Kidney (tissue), 14 donors: ENCODE data around the gene NT5C2. TPM values are rescaled to one million over a fixed set of nuclear protein-coding genes. Genes with fewer than 3 reads are reported as not detected.
"Not testable (repeated sequence)": the region's sequence is repeated elsewhere in the genome, so short reads cannot be mapped to it uniquely, and the experiment has no call there.

Experiments
- DNase-seq, 5 donors: peaks; one replicate each; pipeline ENCODE4 v3.0.0-alpha.2; 2013 to 2020
- FAIRE-seq: peaks from 2 replicates; lab custom pipeline; 2012; peaks lifted over from hg19 to GRCh38; lab: Jason Lieb, UNC
- H3K27ac ChIP-seq, 2 donors: one replicate each; pipeline ENCODE4 v1.7.0; 2013; ENCODE audit warnings: low read depth in 2 of 2, low read length in 2 of 2, inconsistent platforms in 1 of 2
- H3K27me3 ChIP-seq: one replicate; pipeline ENCODE4 v1.7.1; 2013; ENCODE audit warnings: low read length, inconsistent platforms; ENCODE audit not compliant: control insufficient read depth, insufficient read depth
- H3K36me3 ChIP-seq, 3 donors: one replicate each; pipeline versions ENCODE4 v1.7.0 to v1.7.1; 2013; ENCODE audit warnings: low read length in 3 of 3, control low read depth in 1 of 3, inconsistent platforms in 1 of 3; ENCODE audit not compliant: insufficient read depth in 3 of 3, control insufficient read depth in 2 of 3
- H3K4me1 ChIP-seq, 3 donors: one replicate each; pipeline versions ENCODE4 v1.7.0 to v1.7.1; 2013; ENCODE audit warnings: low read length in 3 of 3, inconsistent platforms in 1 of 3, low read depth in 1 of 3; ENCODE audit not compliant: control insufficient read depth in 2 of 3, insufficient read depth in 2 of 3
- H3K4me3 ChIP-seq, 3 donors: one replicate each; pipeline versions ENCODE4 v1.7.0 to v1.8.1; 2013; ENCODE audit warnings: low read length in 3 of 3, control low read depth in 1 of 3, inconsistent platforms in 1 of 3
- H3K9ac ChIP-seq, 3 donors: one replicate each; pipeline versions ENCODE4 v1.7.0 to v1.7.1; 2013; ENCODE audit warnings: low read length in 3 of 3, control low read depth in 1 of 3, inconsistent platforms in 1 of 3
- H3K9me3 ChIP-seq, 3 donors: one replicate each; pipeline versions ENCODE4 v1.7.0 to v1.7.1; 2013; ENCODE audit warnings: low read length in 3 of 3, control low read depth in 1 of 3, inconsistent platforms in 1 of 3; ENCODE audit not compliant: control insufficient read depth in 2 of 3, insufficient read depth in 1 of 3
- intact Hi-C: fragments of 100-400 bp; cut with DNase I; formaldehyde crosslinking; loops from one replicate; pipeline ENCODE4 v1.11.1; 2022
- polyA plus RNA-seq: library from polyadenylated mRNA; stranded (reverse); fragments of 350-450 nt; fragmentation: Illumina TruSeq; extraction: RNeasy Lipid Tissue Mini Kit (QIAGEN cat#74804); gene quantifications from one replicate; pipeline ENCODE4 v1.2.3, GENCODE V29; 2014; ENCODE audit warnings: low read depth, low replicate concordance; ENCODE audit not compliant: insufficient read depth
- total RNA-seq: library from RNA; stranded (reverse); fragmentation: NEBNext Ultra II Directional; extraction: Animal tissue kit (Norgen Biotek cat#: 25700); gene quantifications from one replicate; pipeline ENCODE4 v1.2.1, GENCODE V29; 2021
- TF ChIP-seq, protein P1 (sequence below): IDR thresholded peaks from 3 replicates; pipeline ENCODE4 v1.5.1; 2012; ENCODE audit warnings: mild to moderate bottlenecking, moderate library complexity, borderline replicate concordance; ENCODE audit not compliant: insufficient read depth; ENCODE audit errors: extremely low read depth
- donor health status: control.
- donor health status: control.
- donor health status: control.
- donor health status: control.
- donor health status: control.
- donor health status: DM: yes; HTN: yes; CAD: no.
- donor health status: Normal renal cell carcinoma (clear cell type).

Gene NT5C2
- total and polyA plus RNA-seq, 2 donors from 2014 or later, result 30.9 to 91.7 TPM

- DNase-seq (no peak), FAIRE-seq (no peak)
- H3K4me3 ChIP-seq, result no peak overlapping the region
- H3K9me3 ChIP-seq, result no peaks in the 10 kb centered on the region
- H3K9ac ChIP-seq, result no peak overlapping the region
- TF ChIP-seq, protein P1, sequence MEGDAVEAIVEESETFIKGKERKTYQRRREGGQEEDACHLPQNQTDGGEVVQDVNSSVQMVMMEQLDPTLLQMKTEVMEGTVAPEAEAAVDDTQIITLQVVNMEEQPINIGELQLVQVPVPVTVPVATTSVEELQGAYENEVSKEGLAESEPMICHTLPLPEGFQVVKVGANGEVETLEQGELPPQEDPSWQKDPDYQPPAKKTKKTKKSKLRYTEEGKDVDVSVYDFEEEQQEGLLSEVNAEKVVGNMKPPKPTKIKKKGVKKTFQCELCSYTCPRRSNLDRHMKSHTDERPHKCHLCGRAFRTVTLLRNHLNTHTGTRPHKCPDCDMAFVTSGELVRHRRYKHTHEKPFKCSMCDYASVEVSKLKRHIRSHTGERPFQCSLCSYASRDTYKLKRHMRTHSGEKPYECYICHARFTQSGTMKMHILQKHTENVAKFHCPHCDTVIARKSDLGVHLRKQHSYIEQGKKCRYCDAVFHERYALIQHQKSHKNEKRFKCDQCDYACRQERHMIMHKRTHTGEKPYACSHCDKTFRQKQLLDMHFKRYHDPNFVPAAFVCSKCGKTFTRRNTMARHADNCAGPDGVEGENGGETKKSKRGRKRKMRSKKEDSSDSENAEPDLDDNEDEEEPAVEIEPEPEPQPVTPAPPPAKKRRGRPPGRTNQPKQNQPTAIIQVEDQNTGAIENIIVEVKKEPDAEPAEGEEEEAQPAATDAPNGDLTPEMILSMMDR, result no peak
- H3K4me1 ChIP-seq, result peaks cover 0 to 12% (median 0%) of the 10 kb centered on the region in 3 donors
- no peaks in the 10 kb centered on the region for H3K27me3 ChIP-seq
- no peak overlapping the region for H3K27ac ChIP-seq
- H3K36me3 ChIP-seq, result peaks cover 0 to 8% (median 8%) of the 10 kb centered on the region in 3 donors
- intact Hi-C loops, result loop anchor here (5.0 kb wide), 1 partner anchor 150 kb away; the partner anchor contains the start of gene CNNM2
Measured at GRCh38 chr10:103067484-103067883, 125.6 kb downstream of the NT5C2 start.

- not testable (repeated sequence) for H3K9ac ChIP-seq, H3K27ac ChIP-seq, H3K9me3 ChIP-seq, H3K36me3 ChIP-seq, FAIRE-seq, H3K4me3 ChIP-seq, H3K27me3 ChIP-seq, DNase-seq
- H3K4me1 ChIP-seq, result peaks cover 0 to 12% (median 0%) of the 10 kb centered on the region in 3 donors
- intact Hi-C loops, result loop anchor here (5.0 kb wide), 1 partner anchor 150 kb away; the partner anchor contains the start of gene CNNM2
Measured at GRCh38 chr10:103067099-103067477, 126.0 kb downstream of the NT5C2 start.

DNA sequence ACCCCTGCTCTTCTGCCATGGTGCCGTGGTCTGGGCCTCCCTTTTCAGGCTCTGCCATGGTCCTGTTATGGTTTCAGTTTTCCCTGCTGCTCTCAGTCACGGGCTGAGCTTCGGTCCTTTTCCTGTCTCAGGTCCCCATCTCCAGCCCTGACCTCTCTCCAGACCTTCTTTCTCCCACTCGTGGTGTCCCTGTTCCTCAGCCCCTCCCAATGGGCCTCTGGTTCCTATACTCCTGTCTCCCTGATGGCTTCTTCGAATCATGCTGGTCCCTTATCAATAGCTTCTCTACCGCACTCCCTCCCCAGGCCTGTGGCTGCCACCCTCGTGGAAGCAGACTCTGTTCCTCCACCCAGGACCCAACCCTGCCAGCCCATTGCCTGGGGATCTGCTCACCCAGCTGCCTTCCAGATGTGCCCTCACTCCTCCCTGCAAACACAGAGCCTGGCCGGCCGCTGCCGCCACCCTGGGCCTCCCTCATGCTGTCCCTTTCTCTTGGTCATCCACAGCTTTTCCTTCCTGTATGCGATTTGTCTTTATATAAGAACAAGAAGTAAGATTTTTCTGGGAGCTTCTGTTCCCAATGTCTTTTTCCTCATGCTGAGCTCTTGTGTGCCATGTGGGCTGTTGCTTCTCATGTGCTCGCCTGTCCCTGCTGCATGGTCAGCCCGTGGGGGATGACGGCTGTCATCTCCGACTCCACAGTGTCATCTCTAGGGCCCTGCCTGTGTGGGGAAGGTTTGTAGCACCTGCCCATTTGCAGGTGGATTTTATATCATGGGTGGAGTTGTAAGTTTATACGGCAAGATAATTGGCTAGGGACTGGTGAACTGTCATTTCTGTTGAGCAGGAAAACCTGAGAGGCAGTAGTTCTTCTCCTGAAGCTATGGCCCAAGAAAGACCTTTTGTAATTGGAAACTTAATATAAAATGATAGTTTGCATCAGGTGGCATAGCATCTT lies 126.7 kb downstream of the NT5C2 start:
- peaks cover 0 to 10% (median 0%) of the 10 kb centered on the region in 3 donors for H3K4me1 ChIP-seq
- no peaks in the 10 kb centered on the region for H3K27me3 ChIP-seq
- no peaks in the 10 kb centered on the region for H3K9me3 ChIP-seq
- TF ChIP-seq, protein P1, result no peak
- FAIRE-seq (no peak), DNase-seq (no peak)
- peaks cover 0 to 8% (median 4%) of the 10 kb centered on the region in 3 donors for H3K36me3 ChIP-seq
- no peak overlapping the region for H3K4me3 ChIP-seq
- no peak overlapping the region for H3K27ac ChIP-seq
- intact Hi-C loops, result loop anchor here (5.0 kb wide), 1 partner anchor 149 kb away; the partner anchor contains the start of gene CNNM2
- no peak overlapping the region for H3K9ac ChIP-seq

GRCh38 chr10:103064956-103065355 lies 128.1 kb downstream of the NT5C2 start:
- no peak overlapping the region for H3K9ac ChIP-seq
- no peak overlapping the region for H3K4me3 ChIP-seq
- H3K9me3 ChIP-seq, result no peaks in the 10 kb centered on the region
- no peaks in the 10 kb centered on the region for H3K27me3 ChIP-seq
- intact Hi-C loops, result loop anchor here (5.0 kb wide), 1 partner anchor 148 kb away; the partner anchor contains the start of gene CNNM2
- H3K36me3 ChIP-seq, result peaks cover 0 to 8% (median 4%) of the 10 kb centered on the region in 3 donors
- no peak overlapping the region for H3K27ac ChIP-seq
- DNase-seq, result no peak
- no peak for FAIRE-seq
- H3K4me1 ChIP-seq, result peaks cover 0 to 6% (median 0%) of the 10 kb centered on the region in 3 donors
- TF ChIP-seq, protein P1, result no peak
